Measurements from ENCODE around the gene FADS2.

The FADS2 gene

GRCh38 chr11:61885784-61886580 is 57.9 kb downstream of the FADS2 start:
- DNase-seq, result no peak

- no peak for DNase-seq
Measured at GRCh38 chr11:61886643-61887042, 58.5 kb downstream of the FADS2 start.

- peak in 13 of 51 donors; percentile 7 to 77 (median 43) for DNase-seq
Measured at GRCh38 chr11:61887839-61888494, 59.9 kb downstream of the FADS2 start.

- DNase-seq, result no peak
Measured at GRCh38 chr11:61888590-61888989, 60.5 kb downstream of the FADS2 start.

GRCh38 chr11:61889831-61890230 is 61.7 kb downstream of the FADS2 start:
- DNase-seq, result peak in 1 of 51 donors; percentile 13

GRCh38 chr11:61890529-61891330 is 62.6 kb downstream of the FADS2 start:
- peak in 12 of 51 donors; percentile 16 to 63 (median 45) for DNase-seq

- DNase-seq, result peak in 50 of 51 donors; percentile 20 to 90 (median 76)
Measured at GRCh38 chr11:61891331-61892084, 63.4 kb downstream of the FADS2 start, which contains the start of gene FADS3. TSS of gene FADS3 (minus strand) at chr11:61891545. CDS start at chr11:61891381, 164 bp downstream.

GRCh38 chr11:61892085-61892370 is 63.9 kb downstream of the FADS2 start:
- DNase-seq, result no peak

GRCh38 chr11:61893981-61894380 is 65.9 kb downstream of the FADS2 start:
- DNase-seq, result no peak

GRCh38 chr11:61895046-61895717 is 67.1 kb downstream of the FADS2 start:
- DNase-seq, result no peak

- DNase-seq, result no peak
Measured at GRCh38 chr11:61895718-61896059, 67.6 kb downstream of the FADS2 start.

GRCh38 chr11:61896665-61897386 is 68.7 kb downstream of the FADS2 start:
- DNase-seq, result no peak

- DNase-seq, result peak in 49 of 51 donors; percentile 6 to 90 (median 61)
Measured at GRCh38 chr11:61897387-61898246, 69.5 kb downstream of the FADS2 start.

- no peak for DNase-seq
Measured at GRCh38 chr11:61898247-61898582, 70.1 kb downstream of the FADS2 start.

GRCh38 chr11:61899146-61899841 is 71.2 kb downstream of the FADS2 start:
- DNase-seq, result peak in 49 of 51 donors; percentile 19 to 90 (median 65)

- DNase-seq, result no peak
Measured at GRCh38 chr11:61900251-61900650, 72.2 kb downstream of the FADS2 start.

- DNase-seq, result no peak
Measured at GRCh38 chr11:61901397-61901796, 73.3 kb downstream of the FADS2 start.

- no peak for DNase-seq
Measured at GRCh38 chr11:61902313-61902712, 74.2 kb downstream of the FADS2 start.

- DNase-seq, result no peak
Measured at GRCh38 chr11:61903845-61904244, 75.7 kb downstream of the FADS2 start.

All from hypothalamus (tissue), 51 donors.